GM20000 (cell line): ENCODE results near the gene SEC24B.
"Not testable (repeated sequence)": the region's sequence is repeated elsewhere in the genome, so short reads cannot be mapped to it uniquely, and the experiment has no call there.

Experiments
- DNase-seq: peaks from one replicate; pipeline ENCODE4 v3.0.0; 2012; ENCODE audit warnings: low spot score
- CTCF ChIP-seq: IDR thresholded peaks from 2 replicates; pipeline ENCODE4 v1.5.1; 2012; ENCODE audit warnings: mild to moderate bottlenecking, control low read depth; ENCODE audit errors: extremely low read depth, missing control alignments

SEC24B gene

GRCh38 chr4:109552237-109552636, 118.6 kb downstream of the SEC24B start:
- TF ChIP-seq CTCF = no peak
- no peak for DNase-seq

- TF ChIP-seq CTCF = no peak
- DNase-seq = no peak
Measured at GRCh38 chr4:109553130-109553529, 119.5 kb downstream of the SEC24B start.

- TF ChIP-seq CTCF = no peak
- DNase-seq = no peak
Measured at GRCh38 chr4:109554971-109555370, 121.4 kb downstream of the SEC24B start.

GRCh38 chr4:109557433-109557832, 123.8 kb downstream of the SEC24B start:
- no peak for TF ChIP-seq CTCF
- no peak for DNase-seq

- DNase-seq = not testable (repeated sequence)
Measured at GRCh38 chr4:109558095-109558494, 124.5 kb downstream of the SEC24B start.

GRCh38 chr4:109559625-109559982, 126.0 kb downstream of the SEC24B start:
- no peak for TF ChIP-seq CTCF
- peak; percentile 54 for DNase-seq

GRCh38 chr4:109559983-109560686, 126.5 kb downstream of the SEC24B start, which contains the start of gene MCUB:
TSS of gene MCUB (plus strand) at chr4:109560246. CDS start at chr4:109560338, 92 bp downstream.
- DNase-seq = peak; percentile 96
- no peak for TF ChIP-seq CTCF
